HG03280 (cell line): ENCODE measurements around the gene GNMT.
"Not testable (repeated sequence)": the region's sequence is repeated elsewhere in the genome, so short reads cannot be mapped to it uniquely, and the experiment has no call there.

Source experiments
- ATAC-seq: cut with Tn5 transposase; IDR thresholded peaks from one replicate; pipeline ENCODE4 v1.9.1; 2021; ENCODE audit warnings: mild to moderate bottlenecking, moderate library complexity; ENCODE audit not compliant: unreplicated experiment

Gene GNMT

GRCh38 chr6:42940493-42941045 is 20.0 kb upstream of the GNMT start:
- ATAC-seq, result no peak

DNA sequence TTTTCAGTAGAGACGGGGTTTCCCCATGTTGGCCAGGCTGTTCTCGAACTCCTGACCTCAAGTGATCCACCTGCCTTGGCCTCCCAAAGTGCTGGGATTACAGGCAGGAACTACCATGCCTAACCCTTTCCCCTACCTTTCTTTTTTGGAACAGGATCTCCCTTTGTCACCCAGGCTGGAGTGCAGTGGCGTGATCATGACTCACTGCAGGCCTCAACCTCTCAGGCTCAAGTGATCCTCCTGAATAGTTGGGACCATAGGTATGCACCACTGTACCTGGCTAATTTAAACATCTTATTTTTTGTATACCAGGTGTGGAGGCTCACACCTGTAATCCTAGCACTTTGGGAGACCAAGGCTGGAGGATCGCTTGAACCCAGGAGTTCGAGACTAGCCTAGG is 19.2 kb upstream of the GNMT start:
- not testable (repeated sequence) for ATAC-seq

DNA sequence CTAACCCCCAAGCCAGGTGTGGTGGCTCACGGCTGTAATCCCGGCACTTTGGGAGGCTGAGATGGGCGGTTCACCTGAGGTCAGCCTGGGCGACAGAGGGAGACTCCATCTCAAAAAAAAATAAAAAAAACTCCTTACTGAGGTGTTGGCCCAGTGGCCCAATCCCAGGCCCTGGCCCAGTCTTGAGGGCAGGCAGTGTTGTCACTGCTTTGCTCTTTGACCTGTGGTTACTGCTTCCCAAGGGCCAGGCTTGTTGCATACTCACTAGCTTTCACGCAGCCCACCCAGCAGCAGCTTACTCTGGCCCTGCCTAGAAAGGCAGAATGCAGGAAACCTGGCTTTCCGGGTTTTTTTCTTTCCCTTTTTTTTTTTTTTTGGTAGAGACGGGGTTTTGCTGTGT is 18.1 kb upstream of the GNMT start:
- ATAC-seq, result no peak

DNA sequence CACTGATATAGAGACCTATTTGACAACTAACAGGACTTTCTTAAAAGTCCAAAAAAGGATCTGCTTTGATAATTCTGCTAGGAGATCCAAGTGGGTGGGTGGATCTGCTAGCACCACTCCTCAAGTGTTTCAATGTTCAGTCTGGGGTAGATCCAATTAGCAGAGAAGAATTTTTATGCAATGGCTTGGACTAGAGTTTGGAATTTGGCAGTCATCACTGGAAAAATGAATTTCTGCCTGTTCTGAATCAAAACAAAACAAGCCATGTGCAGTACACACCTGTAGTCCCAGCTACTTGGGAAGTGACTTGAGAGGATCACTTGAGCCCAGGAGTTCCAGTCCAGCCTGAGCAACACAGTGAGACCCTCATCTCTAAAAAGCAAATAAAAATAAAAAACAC is 12.6 kb upstream of the GNMT start:
- ATAC-seq, result no peak

DNA sequence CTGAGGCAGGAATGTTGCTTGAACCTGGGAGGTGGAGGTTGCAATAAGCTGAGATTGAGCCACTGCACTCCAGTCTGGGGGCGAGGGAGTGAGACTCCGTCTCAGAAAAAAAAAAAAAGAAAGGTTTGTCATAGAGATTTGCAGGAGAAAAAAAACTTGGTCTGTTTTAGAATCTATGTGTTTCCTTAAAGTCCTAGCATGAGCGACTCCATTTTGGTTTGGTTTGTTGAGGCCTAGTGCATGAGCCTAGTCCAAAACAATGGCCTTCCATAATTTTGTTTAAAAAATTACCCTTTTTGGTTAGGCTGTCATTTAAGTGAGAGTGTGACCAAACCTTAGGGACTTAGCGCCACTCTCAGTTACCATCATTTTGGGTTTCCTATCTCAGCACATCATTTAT is 8.2 kb upstream of the GNMT start:
- ATAC-seq, result no peak

DNA sequence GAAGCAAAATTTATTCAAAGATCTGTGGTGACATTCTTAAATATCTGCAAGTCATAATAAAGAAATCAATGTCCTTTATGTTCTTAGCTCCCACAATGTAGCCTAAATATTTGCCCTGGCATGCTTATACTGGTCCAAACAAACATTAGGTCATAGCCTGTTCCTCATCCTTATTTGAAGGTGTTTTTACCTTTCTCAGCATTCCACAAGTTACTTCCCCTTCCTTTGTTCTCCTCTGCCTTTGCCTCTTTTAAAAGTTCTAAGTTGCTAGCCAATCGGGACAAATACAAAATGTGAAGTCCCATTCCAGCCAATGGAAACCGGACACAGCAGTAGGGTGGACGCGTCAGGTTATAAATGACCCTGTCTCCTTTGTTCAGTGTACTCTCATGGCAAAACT is 6.1 kb upstream of the GNMT start:
- ATAC-seq, result not testable (repeated sequence)

DNA sequence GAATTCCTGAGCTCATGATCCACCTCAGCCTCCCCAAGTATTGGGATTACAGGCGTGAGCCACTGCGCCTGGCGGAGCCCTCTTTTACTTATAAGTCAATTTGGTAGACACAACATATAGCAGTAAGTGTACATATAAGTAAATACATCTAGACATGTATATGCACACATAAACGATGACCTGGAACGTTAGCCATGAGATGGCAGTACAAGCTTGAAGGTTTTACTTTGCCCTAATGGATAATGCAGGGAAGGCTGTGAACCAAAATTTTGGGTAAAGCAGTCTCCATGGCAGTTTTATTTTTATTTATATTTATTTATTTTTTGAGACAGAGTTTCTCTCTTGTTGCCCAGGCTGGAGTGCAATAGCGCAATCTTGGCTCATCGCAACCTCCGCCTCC is 2.4 kb upstream of the GNMT start:
- ATAC-seq, result no peak

DNA sequence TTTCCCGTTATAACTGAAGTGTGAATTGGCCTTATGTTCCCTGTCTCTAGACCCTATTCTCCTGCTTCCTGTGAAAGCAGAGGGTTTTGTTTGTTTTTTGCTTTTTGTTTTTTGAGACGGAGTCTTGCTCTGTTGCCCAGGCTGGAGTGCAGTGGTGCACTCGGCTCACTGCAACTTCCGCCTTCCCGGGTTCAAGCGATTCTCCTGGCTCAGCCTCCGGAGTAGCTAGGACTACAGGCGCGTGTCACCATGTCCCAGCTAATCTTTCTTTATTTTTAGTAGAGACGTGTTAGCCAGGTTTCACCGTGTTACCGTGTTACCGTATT is 674 bp upstream of the GNMT start:
- no peak for ATAC-seq

- ATAC-seq, result no peak
Measured at GRCh38 chr6:42961020-42961470, 491 bp downstream of the GNMT start.

DNA sequence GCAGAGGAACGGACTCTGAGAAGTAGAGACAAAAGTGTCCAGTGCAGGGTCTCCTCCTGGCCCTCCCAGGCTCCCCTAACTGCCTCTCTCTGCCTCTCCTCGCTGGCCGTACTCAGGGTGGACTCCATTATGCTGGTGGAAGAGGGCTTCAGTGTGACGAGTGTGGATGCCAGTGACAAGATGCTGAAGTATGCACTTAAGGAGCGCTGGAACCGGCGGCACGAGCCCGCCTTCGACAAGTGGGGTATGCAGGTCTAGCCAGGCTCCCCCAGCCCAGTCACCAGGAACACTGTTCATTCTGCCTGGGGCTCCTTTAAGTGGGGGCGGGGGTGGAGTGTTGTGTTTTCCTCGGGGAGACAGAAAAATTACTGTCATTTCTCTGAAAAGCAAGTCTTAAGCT is 1.5 kb downstream of the GNMT start:
- ATAC-seq, result no peak

- ATAC-seq, result no peak
Measured at GRCh38 chr6:42962502-42963178, 2.1 kb downstream of the GNMT start.

GRCh38 chr6:42963179-42963854 is 2.8 kb downstream of the GNMT start:
- ATAC-seq, result no peak

- ATAC-seq, result no peak
Measured at GRCh38 chr6:42963855-42964605, 3.5 kb downstream of the GNMT start.

GRCh38 chr6:42966571-42966970 is 6.0 kb downstream of the GNMT start:
- no peak for ATAC-seq

DNA sequence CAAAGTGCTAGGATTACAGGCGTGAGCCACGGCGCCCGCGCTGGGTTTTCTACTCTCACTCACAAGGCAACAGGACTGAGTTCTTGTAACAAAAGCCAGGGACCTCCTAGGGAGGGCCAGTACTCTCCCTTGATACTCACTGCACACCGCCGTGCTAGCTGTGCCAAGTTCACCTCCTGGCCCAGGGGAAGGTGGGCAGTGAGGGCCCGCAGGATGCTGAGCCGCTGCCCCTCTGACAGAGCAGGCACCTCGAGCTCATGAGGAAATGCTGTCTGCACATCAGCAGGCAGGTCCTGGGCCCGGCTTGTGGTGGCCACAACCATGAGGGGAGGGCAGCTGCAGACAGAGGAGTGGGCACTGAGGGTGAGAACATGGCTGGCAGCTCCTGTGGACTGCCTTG is 6.7 kb downstream of the GNMT start:
- ATAC-seq, result no peak

DNA sequence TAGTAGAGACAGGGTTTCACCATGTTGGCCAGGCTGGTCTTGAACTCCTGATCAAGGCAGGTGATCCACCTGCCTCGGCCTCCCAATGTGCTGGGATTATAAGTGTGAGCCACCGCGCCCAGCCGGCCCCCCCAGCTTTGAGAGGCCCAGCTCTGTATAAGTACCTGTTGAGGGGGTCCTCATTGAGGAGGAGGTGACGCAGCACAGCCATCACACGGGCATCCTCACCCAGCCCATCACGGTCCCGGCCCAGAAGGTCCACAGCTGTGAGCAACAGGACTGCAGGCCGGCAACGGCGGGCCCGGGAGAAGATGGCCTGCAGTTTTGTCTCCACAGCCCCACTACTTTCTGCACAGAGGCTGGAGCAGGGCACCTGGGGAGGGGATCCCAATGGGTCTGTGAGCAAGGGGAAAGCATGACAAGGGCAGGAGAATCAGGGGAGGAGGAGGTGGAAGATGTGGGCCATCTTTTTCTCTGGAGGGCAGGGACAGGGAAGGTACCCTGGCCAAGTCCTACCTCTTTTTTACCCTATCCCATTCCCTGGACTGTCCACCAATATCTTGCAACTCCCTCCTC is 7.7 kb downstream of the GNMT start:
- ATAC-seq, result no peak

DNA sequence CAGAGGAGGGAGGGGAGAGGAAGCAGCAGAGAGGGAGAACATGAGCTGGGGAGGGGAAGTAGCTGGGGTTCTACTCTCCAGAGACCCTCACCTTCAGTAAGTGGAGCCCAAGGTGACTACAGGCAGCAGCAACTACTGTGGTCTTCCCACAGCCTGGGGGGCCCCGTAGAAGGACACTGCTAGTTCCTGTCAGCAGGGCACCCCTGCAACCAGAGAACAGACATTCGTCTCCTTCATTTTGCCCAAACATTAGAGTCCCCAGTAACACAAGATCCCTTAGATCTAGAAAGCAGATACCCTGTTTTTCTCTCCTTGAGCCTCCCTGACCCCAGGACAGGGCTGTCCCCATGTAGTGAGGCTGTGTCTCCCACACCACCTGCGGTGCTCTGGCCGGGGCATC is 8.2 kb downstream of the GNMT start:
- ATAC-seq, result no peak

DNA sequence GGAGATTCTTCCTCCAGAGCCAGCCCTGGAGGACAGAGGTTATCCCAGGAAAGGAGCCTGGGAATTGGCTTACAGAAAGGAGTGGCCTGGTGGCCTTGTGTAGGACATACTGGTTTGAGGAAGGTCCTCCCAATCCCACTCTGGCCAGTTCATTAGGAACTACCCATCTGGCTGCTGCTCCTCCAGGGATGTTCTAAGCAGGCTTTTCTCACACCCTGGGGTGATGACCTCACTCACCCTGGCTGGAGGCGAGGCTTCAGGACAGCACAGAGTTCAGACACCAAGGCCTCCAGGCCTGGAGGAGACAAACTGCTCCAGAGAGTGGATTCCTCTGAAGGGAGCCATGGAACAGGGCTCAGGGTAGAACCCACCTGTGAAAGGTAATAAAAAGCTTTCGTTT is 8.9 kb downstream of the GNMT start:
- no peak for ATAC-seq

GRCh38 chr6:42969934-42970333 is 9.4 kb downstream of the GNMT start:
- no peak for ATAC-seq

- no peak for ATAC-seq
Measured at GRCh38 chr6:42970871-42971612, 10.5 kb downstream of the GNMT start.
